Left lobe of liver (tissue), 2 donors: ENCODE measurements around the gene USP28. TPM values are rescaled to one million over a fixed set of nuclear protein-coding genes. Genes with fewer than 3 reads are reported as not detected.
"Not testable (repeated sequence)": the region's sequence is repeated elsewhere in the genome, so short reads cannot be mapped to it uniquely, and the experiment has no call there.

Source experiments
- ATAC-seq: fragments of 200-7000 bp; cut with Tn5 transposase; one replicate; pipeline ENCODE4 v1.9.1; 2020; ENCODE audit warnings: mild to moderate bottlenecking, moderate library complexity
- DNase-seq: peaks from one replicate; pipeline ENCODE4 v3.0.0-alpha.2; 2020; ENCODE audit warnings: low spot score
- total RNA-seq: library from RNA; stranded (reverse); gene quantifications from one replicate; pipeline ENCODE4 v1.2.1, GENCODE V29; 2021
- donor health status: DM: no; HTN: no; CAD: no; lungs with moderate emphysema.
- donor health status: DM: no; HTN: yes; CAD: no.

The USP28 gene, protein sequence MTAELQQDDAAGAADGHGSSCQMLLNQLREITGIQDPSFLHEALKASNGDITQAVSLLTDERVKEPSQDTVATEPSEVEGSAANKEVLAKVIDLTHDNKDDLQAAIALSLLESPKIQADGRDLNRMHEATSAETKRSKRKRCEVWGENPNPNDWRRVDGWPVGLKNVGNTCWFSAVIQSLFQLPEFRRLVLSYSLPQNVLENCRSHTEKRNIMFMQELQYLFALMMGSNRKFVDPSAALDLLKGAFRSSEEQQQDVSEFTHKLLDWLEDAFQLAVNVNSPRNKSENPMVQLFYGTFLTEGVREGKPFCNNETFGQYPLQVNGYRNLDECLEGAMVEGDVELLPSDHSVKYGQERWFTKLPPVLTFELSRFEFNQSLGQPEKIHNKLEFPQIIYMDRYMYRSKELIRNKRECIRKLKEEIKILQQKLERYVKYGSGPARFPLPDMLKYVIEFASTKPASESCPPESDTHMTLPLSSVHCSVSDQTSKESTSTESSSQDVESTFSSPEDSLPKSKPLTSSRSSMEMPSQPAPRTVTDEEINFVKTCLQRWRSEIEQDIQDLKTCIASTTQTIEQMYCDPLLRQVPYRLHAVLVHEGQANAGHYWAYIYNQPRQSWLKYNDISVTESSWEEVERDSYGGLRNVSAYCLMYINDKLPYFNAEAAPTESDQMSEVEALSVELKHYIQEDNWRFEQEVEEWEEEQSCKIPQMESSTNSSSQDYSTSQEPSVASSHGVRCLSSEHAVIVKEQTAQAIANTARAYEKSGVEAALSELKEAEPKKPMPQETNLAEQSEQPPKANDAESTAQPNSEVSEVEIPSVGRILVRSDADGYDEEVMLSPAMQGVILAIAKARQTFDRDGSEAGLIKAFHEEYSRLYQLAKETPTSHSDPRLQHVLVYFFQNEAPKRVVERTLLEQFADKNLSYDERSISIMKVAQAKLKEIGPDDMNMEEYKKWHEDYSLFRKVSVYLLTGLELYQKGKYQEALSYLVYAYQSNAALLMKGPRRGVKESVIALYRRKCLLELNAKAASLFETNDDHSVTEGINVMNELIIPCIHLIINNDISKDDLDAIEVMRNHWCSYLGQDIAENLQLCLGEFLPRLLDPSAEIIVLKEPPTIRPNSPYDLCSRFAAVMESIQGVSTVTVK
- 11.6 TPM for total RNA-seq

DNA sequence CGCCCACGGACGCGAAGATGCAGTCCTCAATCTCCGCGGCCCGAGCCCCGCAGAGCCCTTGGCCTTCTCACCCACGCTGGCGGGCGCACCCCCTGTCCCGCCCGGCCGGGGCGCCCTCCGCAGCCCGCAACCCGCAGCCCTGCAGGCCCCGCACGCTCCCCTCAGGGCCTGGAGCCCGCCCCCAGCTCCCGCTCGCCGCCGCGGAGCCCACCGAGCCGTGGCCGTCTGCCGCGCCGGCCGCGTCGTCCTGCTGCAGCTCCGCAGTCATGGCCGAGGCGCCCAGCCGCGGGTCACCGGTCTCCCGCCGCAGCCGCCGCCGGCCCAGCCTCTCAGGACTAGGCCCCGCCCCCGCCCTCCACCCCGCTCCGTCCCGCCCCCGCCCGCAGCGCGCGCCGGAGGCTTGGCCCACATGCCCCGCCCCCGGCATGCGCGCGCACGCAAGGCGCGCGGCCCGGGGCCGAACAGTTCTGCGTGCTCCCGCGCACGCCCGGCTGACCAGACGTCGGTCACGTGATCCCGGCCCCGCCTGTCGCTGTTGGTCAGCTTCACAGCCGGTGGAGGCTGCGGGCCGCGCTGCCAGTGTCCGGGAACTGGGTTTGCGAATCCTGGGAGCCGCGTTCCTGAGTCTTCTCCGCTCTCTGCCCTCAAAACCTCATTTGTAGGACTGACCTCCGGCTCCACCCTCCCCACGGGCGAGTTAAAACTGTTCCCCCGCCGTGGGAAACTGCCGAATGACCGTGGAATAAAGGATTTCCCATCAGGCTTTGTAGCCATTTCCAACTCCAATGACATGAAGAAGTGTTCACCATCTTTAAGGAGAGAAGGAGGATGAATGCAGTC is at the start of gene USP28:
Gene USP28 (minus strand): TSS at position 339 of the 840 bp plus-strand sequence. CDS start 71 bp downstream, at position 268.
- peak; percentile 95 for ATAC-seq
- DNase-seq: peak; percentile 98

DNA sequence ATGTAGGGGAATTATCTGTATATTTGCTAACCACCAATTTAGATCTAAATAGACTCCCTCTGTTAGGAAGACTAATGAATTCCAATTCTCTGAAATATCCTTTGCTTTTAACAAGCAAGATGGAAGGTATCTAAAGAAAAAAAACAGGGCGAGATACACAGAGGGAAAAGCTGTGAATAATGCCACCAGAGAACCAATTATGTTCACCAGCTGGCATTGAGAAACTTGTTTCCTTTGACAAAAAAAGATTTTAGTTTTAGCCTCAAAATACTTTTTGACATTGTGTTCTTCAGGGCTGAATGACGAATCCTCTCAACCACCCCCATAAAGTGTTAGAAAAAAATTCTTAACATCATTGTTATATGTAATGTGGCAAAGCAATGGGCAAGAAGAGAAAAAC is 48.2 kb upstream of the USP28 start:
- DNase-seq (no peak), ATAC-seq (no peak)

DNA sequence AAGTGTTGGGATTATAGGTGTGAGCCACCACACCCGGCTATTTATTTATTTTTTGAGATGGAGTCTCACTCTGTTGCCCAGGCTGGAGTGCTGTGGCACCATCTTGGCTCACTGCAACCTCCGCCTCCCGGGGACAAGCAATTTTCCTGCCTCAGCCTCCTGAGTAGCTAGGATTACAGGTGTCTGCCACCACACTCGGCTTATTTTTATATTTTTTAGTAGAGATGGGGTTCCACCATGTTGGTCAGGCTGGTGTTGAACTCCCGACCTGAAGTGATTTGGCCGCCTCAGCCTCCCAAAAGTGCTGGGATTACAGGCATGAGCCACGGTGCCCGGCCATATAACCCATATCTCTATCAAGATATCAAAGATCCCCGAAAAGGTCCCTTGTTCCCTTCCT is 36.1 kb upstream of the USP28 start:
- DNase-seq, ATAC-seq: not testable (repeated sequence)

DNA sequence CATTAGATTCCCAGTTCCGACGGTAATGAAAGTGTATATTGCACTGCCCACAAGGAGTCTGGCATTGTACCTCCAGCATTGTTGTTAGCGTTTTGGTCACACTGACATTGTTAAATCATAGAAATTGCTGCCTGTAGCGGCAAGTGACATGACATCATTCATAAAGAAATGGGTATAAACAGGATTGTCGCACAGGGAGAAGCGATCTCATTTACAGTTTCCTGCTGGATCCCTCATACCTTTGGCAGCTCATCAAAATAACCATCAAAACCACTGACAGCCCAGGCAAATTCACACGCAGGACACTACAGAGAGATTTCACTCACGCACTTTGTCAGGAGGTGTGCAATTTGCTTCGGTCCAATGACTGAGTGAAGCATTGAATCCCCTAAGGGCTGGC is 32.7 kb upstream of the USP28 start:
- ATAC-seq (no peak), DNase-seq (no peak)

DNA sequence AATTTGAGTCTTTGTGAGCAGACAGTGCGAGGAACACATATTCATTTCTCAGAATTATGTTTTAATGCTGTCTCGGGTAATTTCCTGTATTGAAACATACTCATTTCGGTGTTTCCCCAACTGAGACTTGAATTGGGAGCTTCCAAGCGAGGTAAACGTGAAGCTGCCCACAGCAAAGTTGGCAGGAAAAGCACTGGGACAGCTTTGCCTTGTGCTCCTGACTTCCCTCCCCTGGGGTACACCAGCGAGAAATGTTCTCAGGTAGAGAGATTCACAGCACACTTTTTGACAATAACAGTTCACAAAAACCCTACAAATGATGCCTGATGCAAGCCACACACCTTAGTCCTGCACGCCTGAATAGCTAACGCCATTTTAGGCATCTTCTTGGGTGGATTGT is 32.3 kb upstream of the USP28 start:
- DNase-seq (no peak), ATAC-seq (no peak)

DNA sequence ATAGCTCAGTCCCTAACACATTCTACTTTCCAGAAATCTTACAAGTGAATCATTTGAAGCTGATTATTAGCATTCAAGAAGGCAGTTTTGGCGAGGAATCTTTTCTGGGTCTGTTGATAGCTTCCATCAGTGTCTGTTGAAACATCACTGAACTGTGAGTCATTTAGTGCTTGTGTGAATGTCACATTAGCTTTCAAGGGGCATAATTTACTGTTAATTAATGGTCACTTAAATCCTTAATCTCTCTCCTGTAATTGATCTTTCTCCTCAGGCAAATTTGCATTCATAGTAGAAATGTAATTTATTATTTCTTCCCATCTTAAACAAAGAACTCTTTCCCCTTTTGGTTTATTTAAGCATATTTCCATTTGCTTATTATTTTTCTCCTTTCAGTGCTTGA is 31.8 kb upstream of the USP28 start:
- no peak for ATAC-seq
- DNase-seq: no peak

DNA sequence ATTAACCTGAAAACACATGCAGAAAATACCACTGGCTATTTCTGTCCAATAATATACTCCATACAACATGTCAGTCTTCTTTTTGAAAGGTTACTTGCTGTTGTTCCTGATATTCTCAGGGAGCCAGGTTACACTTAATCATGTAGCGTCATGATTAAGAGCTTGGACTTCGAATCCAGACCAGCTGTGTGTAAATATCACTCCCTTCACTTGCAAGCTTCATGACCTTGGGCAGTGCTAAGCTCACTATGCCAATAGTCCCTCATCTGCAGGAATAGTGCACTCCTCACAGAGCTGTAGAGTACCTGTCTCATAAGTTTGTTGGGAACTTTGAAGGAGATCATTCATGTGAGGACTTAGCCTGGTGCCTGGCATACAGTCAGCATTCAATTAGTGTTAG is 31.1 kb upstream of the USP28 start:
- ATAC-seq (peak; percentile 98), DNase-seq (no peak)

DNA sequence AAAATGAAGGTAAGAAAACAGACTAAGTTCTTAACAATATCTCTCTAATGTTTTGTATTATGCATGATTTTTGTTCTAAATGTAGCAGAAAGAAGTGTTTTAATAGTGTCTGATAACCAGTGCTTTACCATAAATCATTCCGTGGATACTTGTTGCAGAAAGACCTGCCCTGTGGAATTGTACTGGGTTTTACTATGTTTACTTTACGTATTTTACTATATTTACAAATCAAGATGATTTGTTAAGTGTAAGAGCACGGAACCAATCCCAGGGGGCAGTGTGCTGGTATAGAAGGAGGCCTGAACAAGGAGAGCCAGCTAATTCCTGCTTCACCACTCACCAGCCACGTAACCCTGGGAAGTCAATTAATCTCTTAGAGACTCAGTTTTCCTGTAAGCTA is 30.7 kb upstream of the USP28 start:
- ATAC-seq: peak; percentile 33
- no peak for DNase-seq

DNA sequence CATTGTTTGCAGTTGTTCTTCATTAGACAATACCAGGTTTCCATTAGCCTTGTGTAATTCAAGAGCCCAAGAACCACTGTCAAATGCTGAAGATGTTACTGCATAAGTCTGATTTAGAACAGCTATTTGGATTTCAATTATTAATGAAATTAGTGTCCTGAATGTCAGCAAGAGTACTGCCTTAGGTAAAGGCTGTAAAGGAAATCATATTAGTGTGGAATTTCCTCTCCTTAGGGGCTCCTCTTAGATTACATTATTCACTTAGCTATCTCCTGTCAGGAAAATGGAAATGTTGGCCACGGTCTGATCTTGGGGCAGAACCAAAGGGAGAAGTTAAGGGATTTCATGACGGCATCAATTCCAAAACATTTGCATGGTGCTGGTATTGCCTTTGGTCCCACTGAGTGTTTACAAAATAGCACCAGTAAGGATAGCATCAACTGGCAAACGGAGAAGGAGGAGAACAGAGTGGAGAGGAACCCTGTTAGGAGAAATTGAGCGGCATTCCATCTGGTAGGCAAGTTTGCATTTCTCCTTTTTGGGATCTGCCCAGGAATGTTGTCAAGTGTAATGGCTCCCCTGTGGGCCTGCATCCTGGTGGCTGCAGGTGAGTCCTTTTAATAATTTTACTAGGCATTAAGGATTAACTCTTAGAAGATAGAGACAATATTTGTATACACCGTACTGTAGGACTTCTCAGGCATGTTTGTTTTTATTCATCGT is 29.2 kb upstream of the USP28 start, which contains the start of gene HTR3B:
Gene HTR3B (plus strand): TSS at position 418 of the 723 bp plus-strand sequence. CDS start 138 bp downstream, at position 556.
- no peak for ATAC-seq
- no peak for DNase-seq

DNA sequence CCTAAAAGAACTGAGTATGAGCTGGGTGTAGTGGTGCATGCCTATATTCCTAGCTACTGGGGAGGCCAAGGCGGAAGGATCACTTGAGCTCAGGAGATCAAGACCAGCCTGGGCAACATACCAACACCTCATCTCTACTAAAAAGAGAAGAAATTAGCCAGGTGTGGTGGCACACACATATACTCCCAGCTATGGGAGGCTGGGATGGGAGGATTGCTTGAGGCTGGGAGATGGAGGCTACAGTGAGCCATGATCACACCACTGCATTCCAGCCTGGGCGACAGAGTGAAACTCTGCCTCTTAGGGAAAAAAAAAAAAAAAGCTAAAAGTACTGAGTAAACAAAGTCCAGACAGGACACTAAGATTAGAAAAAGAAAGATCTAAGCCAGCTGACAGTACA is 25.8 kb upstream of the USP28 start:
- no peak for ATAC-seq

DNA sequence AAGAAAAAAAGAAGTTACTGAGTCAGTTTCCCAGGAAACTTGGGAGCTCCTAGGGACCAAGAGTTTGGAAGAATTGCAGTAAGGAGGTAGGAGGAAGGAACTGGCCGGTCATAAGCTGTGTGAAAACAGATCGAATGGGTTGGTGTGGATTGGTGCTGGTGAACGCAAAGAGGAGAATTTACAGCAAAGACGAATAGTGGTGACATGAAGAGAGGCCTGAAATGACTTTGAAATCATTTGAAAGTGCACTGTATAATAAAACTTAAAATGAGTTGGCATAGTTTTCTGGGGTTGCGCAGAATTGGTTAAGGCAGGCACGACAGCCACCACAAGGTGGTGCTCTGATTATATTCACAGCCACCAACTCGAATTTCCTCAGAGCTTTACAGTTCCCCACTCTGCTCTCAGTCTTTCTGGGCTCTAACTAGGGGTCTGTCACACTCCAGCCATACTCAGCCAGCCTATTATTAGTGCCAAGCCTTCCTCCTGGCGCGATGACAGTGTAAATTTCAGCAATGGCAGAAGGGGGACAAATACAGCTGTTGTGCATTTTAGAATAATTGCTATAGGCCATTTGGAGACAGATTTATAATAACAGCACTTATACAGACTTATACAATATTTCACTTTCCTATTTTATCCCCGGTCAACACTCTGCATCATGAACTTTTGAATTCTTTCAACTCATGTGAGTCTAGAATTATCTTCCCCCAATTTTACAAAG is 20.9 kb upstream of the USP28 start:
- no peak for DNase-seq
- peak; percentile 93 for ATAC-seq

More for the DNA sequence above, 25.8 kb upstream of the USP28 start:
- no peak for DNase-seq

DNA sequence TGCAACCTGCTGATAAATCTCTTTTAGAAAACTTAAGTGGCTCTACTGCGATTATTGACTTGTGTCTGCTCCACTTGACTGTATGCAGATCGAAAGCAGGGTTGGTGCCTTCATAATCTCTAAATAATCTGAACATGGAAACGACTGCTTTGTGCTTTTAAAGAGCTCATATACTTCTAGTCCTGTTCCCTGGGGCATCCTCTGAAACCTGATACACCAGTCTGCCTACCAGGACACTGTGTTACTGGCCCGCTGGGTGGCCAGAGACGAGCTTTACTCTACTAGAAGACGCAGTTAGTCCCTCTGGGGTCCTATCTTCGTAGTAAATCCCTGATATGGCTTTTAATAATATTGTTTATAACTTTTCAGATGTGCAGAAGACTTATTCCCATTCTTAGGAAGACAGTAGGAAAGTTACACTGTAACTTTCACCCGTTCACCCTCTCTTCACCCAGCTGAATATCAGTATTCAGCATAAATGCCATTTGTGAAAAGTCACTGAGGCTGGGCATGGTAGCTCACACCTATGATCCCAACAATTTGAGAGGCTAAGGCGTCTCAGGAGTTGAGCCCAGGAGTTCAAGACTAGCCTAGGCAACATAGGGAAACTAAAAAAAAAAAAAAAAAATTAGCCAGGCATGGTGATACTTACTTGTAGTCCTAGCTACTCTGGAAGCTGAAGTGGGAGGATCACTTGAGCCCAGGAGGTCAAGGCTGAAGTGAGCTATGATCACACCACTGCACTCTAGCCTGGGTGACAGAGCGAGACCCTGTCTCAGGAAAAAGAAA is 20.2 kb upstream of the USP28 start:
- ATAC-seq (peak; percentile 11), DNase-seq (no peak)

DNA sequence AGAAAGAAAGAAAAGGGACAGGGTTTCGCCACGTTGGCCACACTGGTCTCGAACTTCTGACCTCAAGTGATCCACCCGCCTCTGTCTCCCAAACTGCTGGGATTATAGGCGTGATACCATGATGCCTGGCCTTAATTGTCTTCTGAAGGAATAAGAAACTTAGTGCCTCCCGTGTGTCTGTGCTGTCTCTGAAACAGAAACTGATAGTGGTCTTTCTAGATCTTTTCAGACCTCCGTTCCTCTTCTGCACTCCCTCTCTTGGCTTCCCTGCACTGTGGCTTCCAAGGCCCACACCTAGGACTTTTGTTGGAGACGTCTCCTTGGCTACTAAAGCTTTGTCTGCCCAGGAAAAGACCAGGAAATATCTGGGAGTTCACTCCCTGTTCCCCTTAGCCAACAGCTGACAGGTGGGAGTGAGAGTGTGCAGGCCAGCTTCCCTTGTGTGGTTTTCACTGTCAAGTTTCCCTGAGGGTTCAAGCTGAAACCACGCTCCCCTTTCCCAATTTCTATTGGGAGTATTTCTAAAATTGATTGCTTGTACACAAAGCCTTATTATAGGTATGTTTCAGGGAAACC is 19.1 kb upstream of the USP28 start:
- DNase-seq (no peak), ATAC-seq (no peak)

DNA sequence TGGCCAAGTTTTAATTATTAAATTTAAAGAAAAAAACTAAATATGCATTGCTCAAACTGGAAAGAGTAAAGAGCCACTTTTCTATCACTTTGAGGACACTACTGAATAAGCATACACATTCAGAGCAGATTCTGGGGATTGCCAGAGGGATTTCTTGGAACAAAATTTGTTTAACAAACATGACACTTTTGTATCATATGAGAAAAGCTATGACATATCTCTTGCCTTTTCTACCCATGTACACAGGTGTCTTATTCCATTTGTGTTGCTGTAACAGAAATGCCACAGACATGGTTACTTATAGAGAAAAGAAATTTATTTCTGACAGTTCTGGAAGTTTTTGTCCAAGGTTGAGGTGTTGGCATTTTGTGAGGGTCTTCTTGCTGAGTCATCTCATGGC is 13.5 kb upstream of the USP28 start:
- no peak for ATAC-seq
- DNase-seq: no peak

DNA sequence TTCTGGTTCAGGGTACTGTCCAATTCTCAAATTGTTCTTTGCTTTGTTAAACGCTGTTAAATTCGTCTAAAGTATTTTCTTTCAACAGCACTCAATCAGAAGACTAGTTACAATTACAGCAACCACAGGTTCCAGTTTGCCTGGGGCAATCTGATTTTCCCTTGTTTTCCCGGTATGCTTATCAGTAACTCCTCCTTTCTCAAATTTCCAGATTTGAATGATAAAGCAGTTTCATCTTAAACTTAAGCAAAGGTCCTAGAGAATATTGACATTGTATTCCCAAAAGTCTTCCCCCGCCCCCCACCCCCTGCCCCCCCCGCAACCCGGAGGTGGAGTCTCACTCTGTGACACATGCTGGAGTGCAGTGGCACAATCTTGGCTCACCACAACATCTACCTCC is 10.5 kb upstream of the USP28 start:
- ATAC-seq (no peak), DNase-seq (no peak)

DNA sequence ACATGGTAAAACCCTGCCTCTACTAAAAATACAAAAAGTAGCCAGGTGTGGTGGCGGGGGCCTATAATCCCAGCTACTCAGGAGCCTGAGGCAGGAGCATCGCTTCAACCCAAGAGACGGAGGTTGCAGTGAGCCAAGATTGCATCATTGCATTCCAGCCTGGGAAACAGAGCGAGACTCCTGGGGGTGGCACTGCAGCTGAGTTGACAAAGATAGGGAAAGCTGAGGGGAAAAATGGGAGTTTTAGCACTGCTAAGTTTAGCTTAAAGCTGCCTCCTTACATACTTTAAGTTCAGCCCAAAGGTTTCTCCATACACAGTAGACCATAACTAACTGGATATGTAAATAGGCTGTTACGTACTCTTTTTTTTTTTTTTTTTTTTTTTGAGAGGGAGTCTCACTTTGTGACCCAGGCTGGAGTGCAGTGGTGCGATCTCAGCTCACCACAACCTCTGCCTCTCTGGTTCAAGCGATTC is 9.0 kb upstream of the USP28 start:
- ATAC-seq (peak; percentile 62), DNase-seq (no peak)

DNA sequence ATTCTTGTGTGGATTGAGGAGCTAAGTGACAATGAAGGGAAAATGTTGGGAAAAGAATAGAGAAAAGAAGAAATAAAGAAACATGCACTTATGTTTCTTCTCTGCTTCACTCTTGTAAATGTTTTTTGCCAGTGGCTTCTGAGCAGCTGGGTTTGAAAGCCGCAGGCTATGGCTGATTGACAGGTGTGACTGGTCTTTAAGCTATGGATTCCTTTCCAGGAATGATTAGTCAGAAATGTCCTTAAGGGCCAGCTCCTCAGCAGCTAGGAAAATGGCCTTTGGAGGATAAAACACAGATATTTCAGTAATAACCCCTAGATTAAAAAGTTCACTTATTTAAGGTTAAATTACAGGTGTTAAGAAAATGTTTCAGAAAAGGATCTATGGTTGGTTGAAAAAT is 6.5 kb upstream of the USP28 start:
- no peak for DNase-seq

DNA sequence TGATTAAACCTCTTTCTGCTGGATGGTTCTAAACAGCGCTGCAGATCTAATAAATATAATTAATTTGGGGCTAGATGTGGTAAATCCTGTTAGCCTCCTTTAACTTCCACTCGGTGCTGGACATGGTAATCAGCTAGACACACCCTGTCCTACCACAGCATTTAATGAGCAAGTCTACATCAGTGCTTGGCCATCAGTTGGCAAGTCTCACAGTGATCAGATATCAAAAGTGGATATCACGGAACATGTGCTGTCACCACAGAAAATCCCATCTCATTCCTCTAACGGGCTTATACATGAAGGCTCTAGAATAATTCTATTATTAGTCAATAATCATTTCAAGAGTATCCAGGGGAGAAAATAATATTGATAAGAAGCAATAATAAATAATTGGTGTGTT is 5.6 kb upstream of the USP28 start:
- no peak for ATAC-seq
- no peak for DNase-seq

More for the DNA sequence above, 6.5 kb upstream of the USP28 start:
- ATAC-seq: no peak
